ENCODE results near the gene HERC3.

HERC3 gene

GRCh38 chr4:88591787-88592599 lies at the start of gene HERC3:
Gene HERC3 (plus strand): TSS chr4:88592480. CDS start chr4:88605824, 13,344 bp downstream.
- Histone ChIP-seq H3K9me3 (ENCODE audit: control insufficient read depth, insufficient read depth, low read length) (no peaks in the 10 kb centered on the region), H3K9ac (ENCODE audit: low read depth, low read length) (peak within 1 kb of the TSS; percentile 90), H3K36me3 (ENCODE audit: insufficient read depth, low read length) (no peaks in the 10 kb centered on the region), H3K4me1 (ENCODE audit: insufficient read depth, low read length) (no peaks in the 10 kb centered on the region)

- H3K36me3 ChIP-seq (ENCODE audit: insufficient read depth, low read length): no peaks in the 10 kb centered on the region; the same call in 1 of the 2 replicates
- H3K9me3 ChIP-seq (ENCODE audit: control insufficient read depth, insufficient read depth, low read length): no peaks in the 10 kb centered on the region
- H3K4me1 ChIP-seq (ENCODE audit: insufficient read depth, low read length): no peaks in the 10 kb centered on the region; the same call in 1 of the 2 replicates
- H3K9ac ChIP-seq (ENCODE audit: low read depth, low read length): no peak overlapping the region
These were observed 42.5 kb upstream of the HERC3 start for GRCh38 chr4:88549815-88550214.

DNA sequence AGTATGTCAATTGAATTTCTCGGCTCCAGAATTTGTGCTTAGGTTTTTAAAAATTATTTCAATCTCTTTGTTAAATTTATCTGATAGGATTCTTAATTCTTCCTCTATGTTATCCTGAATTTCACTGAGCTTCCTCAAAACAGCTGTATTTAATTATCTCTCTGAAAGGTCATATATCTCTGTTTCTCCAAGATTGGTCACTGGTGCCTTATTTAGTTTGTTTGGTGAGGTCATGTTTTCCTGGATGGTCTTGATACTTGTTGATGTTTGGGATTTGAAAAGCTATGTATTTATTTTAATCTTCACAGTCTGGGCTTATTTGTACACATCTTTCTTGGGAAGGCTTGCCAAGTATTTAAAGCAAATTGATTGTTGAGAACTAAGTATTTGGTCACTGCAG lies 24.7 kb upstream of the HERC3 start:
- no peaks in the 10 kb centered on the region for H3K36me3 ChIP-seq (ENCODE audit: insufficient read depth, low read length)
- no peak overlapping the region for H3K9ac ChIP-seq (ENCODE audit: low read depth, low read length)
- H3K4me1 ChIP-seq (ENCODE audit: insufficient read depth, low read length): peaks cover 4% of the 10 kb centered on the region; the same call in 1 of the 2 replicates
- H3K9me3 ChIP-seq (ENCODE audit: control insufficient read depth, insufficient read depth, low read length): no peaks in the 10 kb centered on the region; the same call in 1 of the 2 replicates

DNA sequence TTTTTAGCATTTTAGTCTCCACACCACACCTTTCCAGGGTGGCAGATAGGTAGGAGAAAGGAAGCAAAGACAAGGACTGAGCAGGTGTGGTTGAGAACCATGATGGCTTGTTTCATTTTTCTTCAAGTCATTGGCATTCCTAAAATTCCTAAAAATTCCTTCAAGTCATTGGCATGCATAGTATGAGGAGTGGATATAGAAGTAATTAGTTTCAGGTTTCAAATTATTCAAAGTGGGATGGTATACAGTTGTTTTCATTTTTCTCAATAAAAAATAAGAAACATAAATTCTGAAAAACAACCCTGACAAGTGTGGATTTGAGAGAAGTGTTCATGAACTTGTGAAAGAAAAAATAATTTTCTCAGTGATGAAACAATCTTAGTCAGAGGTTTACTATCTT lies 22.3 kb upstream of the HERC3 start:
- no peaks in the 10 kb centered on the region for H3K36me3 ChIP-seq (ENCODE audit: insufficient read depth, low read length)
- no peak overlapping the region for H3K9ac ChIP-seq (ENCODE audit: low read depth, low read length)
- no peaks in the 10 kb centered on the region for H3K9me3 ChIP-seq (ENCODE audit: control insufficient read depth, insufficient read depth, low read length)
- peaks cover 4% of the 10 kb centered on the region for H3K4me1 ChIP-seq (ENCODE audit: insufficient read depth, low read length)

DNA sequence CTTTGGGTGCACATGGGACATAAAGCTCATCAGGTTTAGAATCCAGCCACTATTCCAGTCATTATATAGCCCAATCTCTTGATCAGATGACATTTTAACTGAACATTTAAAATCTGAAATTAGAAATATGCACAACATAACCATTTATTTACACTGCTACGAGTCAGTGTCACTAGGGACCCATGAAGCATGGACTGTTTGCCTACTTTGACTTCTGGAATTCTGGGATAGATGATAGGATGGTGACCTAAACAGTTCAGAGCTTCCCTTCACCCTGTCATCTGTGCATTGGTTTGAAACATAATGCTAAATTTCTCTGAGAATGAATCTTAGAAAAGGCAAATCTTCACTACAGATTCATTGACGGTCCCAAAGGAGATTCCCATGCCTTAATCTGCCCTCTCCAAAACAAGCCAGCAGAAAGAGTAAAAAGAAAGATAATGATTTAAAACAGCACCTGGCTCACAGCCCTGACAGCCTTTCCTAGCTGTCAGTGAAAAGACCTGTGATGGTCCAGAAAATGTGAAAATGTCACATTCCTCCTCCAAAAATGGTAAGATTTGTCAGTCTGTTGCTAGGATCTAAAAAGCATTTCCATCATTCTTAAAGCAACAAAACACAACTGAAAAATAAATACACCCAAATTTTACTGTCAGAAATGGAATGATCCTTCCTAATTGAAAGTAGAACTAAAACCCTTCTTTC lies 18.9 kb upstream of the HERC3 start:
- Histone ChIP-seq H3K9me3 (ENCODE audit: control insufficient read depth, insufficient read depth, low read length) (no peaks in the 10 kb centered on the region), H3K9ac (ENCODE audit: low read depth, low read length) (no peak overlapping the region), H3K4me1 (ENCODE audit: insufficient read depth, low read length) (peaks cover 4% of the 10 kb centered on the region), H3K36me3 (ENCODE audit: insufficient read depth, low read length) (no peaks in the 10 kb centered on the region)

DNA sequence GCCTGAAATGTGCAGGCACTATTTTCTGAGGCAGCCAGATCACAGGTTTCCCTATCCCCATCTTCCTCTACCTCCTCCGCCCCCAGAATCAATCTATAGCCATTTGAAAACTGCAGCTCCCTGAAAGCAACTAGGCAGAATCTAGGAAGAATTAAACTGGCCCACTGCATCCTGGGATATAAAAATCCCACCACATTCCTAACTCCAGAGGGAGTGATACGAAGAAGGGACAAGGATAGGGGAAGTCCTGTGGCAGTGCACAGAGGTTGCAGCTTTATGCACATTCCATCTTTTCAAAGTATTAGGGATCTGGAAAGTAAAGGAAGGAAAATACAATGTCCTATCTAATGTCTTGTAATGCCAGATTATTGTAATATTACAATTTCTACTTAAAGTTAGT lies 18.3 kb upstream of the HERC3 start:
- Histone ChIP-seq H3K36me3 (ENCODE audit: insufficient read depth, low read length) (no peaks in the 10 kb centered on the region), H3K4me1 (ENCODE audit: insufficient read depth, low read length) (peaks cover 4% of the 10 kb centered on the region), H3K9ac (ENCODE audit: low read depth, low read length) (no peak overlapping the region), H3K9me3 (ENCODE audit: control insufficient read depth, insufficient read depth, low read length) (no peaks in the 10 kb centered on the region)

DNA sequence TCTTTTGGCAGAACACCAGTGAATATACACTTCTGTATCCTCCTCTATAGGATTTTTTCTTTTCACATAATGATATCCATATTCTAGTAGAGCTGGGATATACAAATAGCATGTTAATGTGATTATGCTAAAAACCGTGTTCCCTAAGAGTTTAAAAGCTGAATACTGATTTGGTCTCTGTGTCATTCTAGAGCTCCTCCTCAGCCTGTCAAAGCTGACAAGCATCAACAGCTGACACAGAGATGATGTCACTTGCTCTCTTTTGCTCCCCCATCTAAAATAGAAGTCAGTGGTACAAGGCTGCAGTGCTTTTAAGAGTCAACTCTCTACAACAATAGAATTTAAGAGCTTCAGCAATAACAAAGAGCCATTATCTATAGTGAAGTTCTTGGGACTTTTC lies 17.1 kb upstream of the HERC3 start:
- Histone ChIP-seq H3K36me3 (ENCODE audit: insufficient read depth, low read length) (no peaks in the 10 kb centered on the region), H3K9me3 (ENCODE audit: control insufficient read depth, insufficient read depth, low read length) (no peaks in the 10 kb centered on the region), H3K4me1 (ENCODE audit: insufficient read depth, low read length) (no peaks in the 10 kb centered on the region; the same call in 1 of the 2 replicates), H3K9ac (ENCODE audit: low read depth, low read length) (no peak overlapping the region)

GRCh38 chr4:88582493-88582892 lies 9.8 kb upstream of the HERC3 start:
- Histone ChIP-seq H3K4me1 (ENCODE audit: insufficient read depth, low read length) (no peaks in the 10 kb centered on the region), H3K9ac (ENCODE audit: low read depth, low read length) (no peak overlapping the region), H3K9me3 (ENCODE audit: control insufficient read depth, insufficient read depth, low read length) (peaks cover 3% of the 10 kb centered on the region; the same call in 1 of the 2 replicates), H3K36me3 (ENCODE audit: insufficient read depth, low read length) (no peaks in the 10 kb centered on the region)

DNA sequence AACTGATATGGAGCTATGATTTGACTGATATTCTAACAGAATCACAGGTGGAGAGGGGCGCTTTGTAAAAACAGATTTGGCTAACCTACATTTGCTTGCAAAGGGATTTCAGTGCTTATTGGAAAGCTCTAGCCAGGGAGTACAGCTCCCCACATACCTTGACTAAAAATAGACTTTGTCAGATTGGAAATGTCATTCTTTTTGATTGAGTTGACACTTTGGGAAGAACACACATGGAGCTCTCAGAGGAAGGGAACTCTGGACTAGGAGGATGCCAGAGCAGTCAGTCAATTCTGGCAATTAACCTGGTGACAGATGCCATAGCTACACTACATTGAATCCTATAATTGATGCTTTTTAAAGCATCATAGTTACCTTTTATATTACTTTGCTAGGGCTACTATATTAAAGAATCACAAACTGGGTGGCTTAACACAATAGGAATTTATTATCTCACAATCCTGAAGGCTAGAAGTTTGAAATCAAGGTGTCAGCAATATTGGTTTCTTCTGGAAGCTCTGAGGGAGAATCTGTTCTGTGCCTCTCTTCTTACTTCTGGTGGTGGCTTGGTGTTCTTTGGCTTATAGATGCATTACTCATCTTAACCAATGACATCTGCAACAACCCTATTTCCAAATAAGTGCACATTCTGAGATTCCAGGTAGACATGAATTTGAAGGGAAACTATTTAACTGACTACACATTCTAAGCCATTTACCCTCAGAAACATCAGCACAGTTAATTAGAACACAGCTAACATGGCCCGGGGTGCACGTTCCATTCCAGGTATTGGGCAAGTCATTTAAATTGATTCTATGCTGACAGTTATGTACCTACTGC lies 8.4 kb upstream of the HERC3 start:
- Histone ChIP-seq H3K36me3 (ENCODE audit: insufficient read depth, low read length) (no peaks in the 10 kb centered on the region), H3K9me3 (ENCODE audit: control insufficient read depth, insufficient read depth, low read length) (peaks cover 3% of the 10 kb centered on the region; the same call in 1 of the 2 replicates), H3K9ac (ENCODE audit: low read depth, low read length) (no peak overlapping the region), H3K4me1 (ENCODE audit: insufficient read depth, low read length) (no peaks in the 10 kb centered on the region)

DNA sequence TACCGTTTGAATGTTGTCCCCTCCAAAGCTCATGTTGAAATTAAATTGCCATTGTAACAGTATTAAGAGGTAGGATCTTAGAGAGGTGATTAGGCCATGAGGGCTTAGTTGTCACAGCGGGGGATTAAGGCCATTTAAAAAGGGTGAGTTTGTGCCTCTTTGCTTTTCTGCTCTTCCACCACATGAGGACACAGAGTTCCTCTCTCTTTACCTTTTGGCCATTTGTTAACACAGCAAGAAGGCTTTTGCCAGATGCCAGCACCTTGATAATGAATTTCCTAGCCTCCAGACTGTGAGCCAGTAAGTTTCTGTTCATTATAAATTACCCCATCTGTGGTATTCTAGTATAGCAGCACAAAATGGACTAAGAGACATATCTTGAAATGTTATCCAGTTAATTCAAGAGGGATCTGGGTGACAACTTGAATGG lies 7.8 kb upstream of the HERC3 start:
- no peak overlapping the region for H3K9ac ChIP-seq (ENCODE audit: low read depth, low read length)
- peaks cover 3% of the 10 kb centered on the region; the same call in 1 of the 2 replicates for H3K9me3 ChIP-seq (ENCODE audit: control insufficient read depth, insufficient read depth, low read length)
- no peaks in the 10 kb centered on the region for H3K4me1 ChIP-seq (ENCODE audit: insufficient read depth, low read length)
- no peaks in the 10 kb centered on the region for H3K36me3 ChIP-seq (ENCODE audit: insufficient read depth, low read length)

DNA sequence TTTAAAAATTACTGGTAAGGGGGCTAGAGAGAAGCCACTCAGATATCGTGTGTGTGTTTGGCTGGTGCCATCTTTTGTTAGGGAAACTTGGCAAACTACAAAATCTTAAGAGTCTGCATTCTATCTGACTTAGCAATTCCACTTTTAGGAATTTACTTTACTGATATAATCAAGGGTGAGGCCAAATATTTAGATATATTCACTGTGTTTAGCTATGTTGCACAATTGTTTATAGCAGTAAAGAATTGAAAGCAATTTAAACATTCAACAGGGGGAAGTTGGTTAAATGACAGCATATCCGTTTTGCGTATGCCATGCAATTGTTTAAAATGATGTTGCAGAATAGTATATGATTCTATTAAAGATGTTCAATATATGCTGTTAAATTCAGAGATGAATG lies 6.4 kb upstream of the HERC3 start:
- no peak overlapping the region for H3K9ac ChIP-seq (ENCODE audit: low read depth, low read length)
- H3K9me3 ChIP-seq (ENCODE audit: control insufficient read depth, insufficient read depth, low read length): peaks cover 3% of the 10 kb centered on the region; the same call in 1 of the 2 replicates
- no peaks in the 10 kb centered on the region for H3K36me3 ChIP-seq (ENCODE audit: insufficient read depth, low read length)
- no peaks in the 10 kb centered on the region for H3K4me1 ChIP-seq (ENCODE audit: insufficient read depth, low read length)

DNA sequence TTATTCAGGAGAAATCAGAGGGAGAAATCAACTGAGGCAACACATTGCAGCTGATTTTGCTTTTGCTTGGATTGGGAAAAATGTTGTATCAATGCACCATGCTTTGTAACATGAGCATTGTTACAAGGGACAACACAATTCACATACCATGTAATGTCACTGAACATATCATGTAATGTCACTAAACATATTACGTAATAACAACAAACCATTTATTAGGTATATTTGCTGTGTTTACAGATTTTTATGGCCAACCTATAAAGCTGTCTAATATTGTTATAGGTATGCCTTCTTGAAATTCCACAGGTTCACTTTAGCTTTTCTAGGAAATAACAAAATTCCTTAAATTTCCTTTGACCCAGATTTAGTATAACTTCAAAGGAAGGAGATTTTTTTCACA lies 5.0 kb upstream of the HERC3 start:
- H3K4me1 ChIP-seq (ENCODE audit: insufficient read depth, low read length): no peaks in the 10 kb centered on the region
- H3K9me3 ChIP-seq (ENCODE audit: control insufficient read depth, insufficient read depth, low read length): no peaks in the 10 kb centered on the region; the same call in 1 of the 2 replicates
- no peaks in the 10 kb centered on the region for H3K36me3 ChIP-seq (ENCODE audit: insufficient read depth, low read length)
- H3K9ac ChIP-seq (ENCODE audit: low read depth, low read length): no peak overlapping the region

DNA sequence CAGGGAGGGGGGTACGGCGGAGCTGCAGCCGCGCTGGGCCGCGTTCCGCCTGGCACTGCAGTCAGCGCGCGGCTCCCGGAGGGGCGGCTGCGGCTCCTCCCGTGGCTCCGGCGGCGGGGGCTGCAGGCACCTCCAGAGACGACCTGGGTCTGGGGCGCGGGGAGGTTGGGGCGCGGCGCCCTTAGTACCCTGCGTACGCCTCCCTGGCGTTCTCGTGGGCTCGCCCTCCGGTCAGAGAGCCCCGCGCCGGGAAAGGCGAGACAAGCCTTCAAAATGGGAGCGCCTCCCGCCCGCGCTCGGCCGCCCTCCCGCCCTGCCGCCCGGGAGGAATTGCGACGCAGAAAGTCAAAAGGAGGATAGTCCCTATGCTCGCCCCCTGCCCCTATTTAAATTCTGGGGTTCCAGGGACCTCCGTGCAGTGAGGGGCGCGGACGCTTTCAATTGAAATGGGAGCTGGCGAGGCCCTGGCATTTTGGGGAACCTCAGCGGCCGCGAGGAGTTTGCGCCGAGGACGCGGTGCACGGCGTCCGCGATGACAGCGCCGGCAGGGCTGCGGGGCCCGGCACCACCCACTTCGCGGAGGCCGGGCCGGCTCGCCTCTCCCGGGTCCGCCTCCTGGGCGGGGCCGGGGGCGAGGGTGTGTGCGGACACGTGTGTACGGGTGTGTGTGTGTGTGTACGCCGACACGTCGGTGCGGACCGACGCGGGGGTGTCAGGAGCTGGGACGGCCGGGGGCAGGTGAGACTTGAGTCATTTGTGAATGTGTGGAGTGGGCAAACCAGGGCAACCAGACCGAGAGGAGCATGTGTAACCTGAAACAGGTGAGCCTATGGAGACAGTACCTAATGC lies 544 bp downstream of the HERC3 start:
- Histone ChIP-seq H3K36me3 (ENCODE audit: insufficient read depth, low read length) (no peaks in the 10 kb centered on the region), H3K9ac (ENCODE audit: low read depth, low read length) (peak overlapping the region; percentile 90), H3K4me1 (ENCODE audit: insufficient read depth, low read length) (no peaks in the 10 kb centered on the region), H3K9me3 (ENCODE audit: control insufficient read depth, insufficient read depth, low read length) (no peaks in the 10 kb centered on the region)
